ENCODE data around the gene CAMK2B.

Gene CAMK2B

DNA sequence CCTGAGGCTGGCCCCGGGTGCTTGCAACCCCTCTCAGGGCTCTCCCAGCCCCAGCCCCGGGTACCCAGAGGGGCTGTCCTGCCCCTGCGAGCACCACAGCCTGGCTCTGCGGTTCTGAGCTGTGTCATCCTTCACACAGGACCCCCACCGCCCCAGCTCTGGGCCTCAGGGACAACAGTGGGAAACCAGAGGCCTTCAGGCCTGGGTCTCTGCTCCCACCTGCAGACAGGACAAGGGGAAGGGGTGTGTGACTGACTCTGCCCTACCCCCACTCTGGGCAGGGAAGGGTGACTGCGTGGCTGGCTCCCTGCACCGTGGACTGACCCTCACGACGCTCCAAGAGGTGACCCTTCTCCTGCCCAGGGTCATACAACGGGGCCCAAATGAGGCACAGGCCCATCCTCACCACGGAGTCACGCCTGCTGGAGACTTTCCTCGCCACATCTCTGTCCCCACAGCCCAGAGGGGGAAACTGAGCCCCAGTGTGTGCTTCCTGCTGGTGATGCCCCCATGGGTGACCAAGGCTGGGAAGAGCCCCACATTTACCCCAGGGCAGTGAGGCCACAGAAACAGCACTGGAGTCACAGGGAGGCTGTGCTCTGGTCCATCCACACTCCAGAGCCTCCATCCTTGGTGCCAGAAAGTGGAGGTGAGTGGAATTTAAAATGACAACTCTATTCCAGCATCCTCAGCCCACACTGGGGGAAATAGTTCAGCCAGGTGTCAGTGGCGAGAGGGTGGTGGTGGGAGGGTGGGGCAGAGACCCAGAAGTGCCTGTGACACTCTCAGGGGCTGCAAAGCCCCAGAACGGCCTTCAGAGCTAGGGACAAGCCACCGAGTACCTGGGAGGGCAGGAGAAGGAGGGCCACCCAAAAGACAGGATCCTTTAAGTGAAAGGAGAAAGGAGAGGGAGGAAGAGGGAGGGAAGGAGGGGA, 13.6 kb downstream of the CAMK2B start:
- no peak overlapping the region for H2AFZ ChIP-seq (ENCODE audit: low read depth, low read length)
- H3K27me3 ChIP-seq (ENCODE audit: insufficient read depth, low read length): peaks cover 37% of the 10 kb centered on the region
- peaks cover 2% of the 10 kb centered on the region for H3K9me3 ChIP-seq (ENCODE audit: low read length)
- no peaks in the 10 kb centered on the region for H3K4me1 ChIP-seq (ENCODE audit: insufficient read depth, low read length)
- H3K36me3 ChIP-seq (ENCODE audit: insufficient read depth, low read length): no peaks in the 10 kb centered on the region
- H3K4me3 ChIP-seq (ENCODE audit: low read length): no peak overlapping the region

DNA sequence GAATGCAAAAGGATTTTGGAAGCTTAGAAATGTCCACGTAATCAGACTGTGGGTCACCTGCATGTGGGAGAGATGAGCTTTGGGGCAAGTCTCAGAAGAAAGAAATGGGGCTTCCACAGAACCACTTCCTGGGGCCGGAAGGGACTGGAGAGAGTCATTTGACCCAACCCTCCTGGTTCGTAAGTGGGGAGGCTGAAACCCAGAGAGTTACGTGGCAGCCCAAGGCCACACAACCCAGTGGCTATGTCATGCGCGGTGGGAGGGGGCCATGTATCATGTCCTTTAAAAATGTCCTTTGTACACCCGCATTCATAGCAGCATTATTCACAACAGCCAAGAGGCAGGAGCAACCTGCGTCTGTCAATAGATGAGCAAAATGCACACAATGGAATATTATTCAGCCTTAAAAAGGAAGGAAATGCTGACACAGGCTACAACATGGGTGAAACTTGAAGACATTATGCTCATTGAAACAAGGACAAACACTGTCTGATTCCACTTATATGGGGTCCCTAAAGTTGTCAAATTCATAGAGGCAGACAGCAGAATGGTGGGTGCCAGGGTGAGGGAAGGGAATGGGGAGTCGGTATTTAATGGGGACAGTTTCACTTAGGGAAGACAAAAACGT, 15.1 kb downstream of the CAMK2B start:
- Histone ChIP-seq H3K36me3 (ENCODE audit: insufficient read depth, low read length) (no peaks in the 10 kb centered on the region), H3K4me3 (ENCODE audit: low read length) (no peak overlapping the region), H2AFZ (ENCODE audit: low read depth, low read length) (no peak overlapping the region), H3K4me1 (ENCODE audit: insufficient read depth, low read length) (no peaks in the 10 kb centered on the region), H3K27me3 (ENCODE audit: insufficient read depth, low read length) (peaks cover 37% of the 10 kb centered on the region), H3K9me3 (ENCODE audit: low read length) (peaks cover 2% of the 10 kb centered on the region)

DNA sequence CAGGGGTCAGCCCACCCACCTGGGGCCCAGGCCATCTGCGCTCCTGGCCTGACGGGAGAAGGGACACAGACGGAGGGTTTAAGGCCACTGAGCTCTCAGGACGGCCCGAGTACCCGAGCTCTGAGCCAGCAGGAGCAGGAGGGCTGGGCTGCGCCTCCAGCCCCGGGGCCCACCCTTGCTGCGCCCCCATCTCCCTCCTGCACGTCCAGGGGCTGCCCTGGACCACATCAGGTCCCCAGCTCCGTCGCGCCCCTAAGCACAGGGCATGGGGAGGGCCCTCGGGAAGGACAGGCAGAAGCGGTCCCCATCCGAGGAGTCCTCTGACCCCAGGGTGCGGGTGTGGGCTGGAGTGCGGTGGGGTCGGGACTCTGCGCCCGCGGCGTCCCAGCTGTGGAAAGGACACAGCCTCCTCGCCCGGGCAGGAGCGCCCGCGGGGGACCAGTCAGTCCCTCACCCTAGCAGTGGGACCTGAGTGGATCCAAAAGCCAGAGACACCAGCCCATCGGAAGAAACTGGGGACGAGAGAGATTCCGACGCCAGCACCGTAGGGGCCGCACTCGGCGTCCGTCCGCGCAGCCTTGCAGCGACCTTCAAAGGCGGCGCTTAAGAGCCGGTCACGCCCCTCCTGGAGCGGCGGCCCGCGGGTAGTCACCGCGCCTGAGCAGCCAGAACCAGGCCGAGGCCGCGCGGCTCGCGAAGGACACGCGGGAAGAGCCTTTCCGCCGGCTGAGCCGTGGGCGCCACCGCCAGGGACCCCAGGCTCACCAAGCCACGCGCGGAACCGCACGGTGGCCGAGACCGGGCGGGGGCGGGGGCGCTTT, 15.9 kb downstream of the CAMK2B start:
- H3K4me3 ChIP-seq (ENCODE audit: low read length): no peak overlapping the region
- no peak overlapping the region for H2AFZ ChIP-seq (ENCODE audit: low read depth, low read length)
- no peaks in the 10 kb centered on the region for H3K4me1 ChIP-seq (ENCODE audit: insufficient read depth, low read length)
- H3K36me3 ChIP-seq (ENCODE audit: insufficient read depth, low read length): no peaks in the 10 kb centered on the region
- H3K27me3 ChIP-seq (ENCODE audit: insufficient read depth, low read length): peaks cover 33% of the 10 kb centered on the region
- peaks cover 2% of the 10 kb centered on the region for H3K9me3 ChIP-seq (ENCODE audit: low read length)

DNA sequence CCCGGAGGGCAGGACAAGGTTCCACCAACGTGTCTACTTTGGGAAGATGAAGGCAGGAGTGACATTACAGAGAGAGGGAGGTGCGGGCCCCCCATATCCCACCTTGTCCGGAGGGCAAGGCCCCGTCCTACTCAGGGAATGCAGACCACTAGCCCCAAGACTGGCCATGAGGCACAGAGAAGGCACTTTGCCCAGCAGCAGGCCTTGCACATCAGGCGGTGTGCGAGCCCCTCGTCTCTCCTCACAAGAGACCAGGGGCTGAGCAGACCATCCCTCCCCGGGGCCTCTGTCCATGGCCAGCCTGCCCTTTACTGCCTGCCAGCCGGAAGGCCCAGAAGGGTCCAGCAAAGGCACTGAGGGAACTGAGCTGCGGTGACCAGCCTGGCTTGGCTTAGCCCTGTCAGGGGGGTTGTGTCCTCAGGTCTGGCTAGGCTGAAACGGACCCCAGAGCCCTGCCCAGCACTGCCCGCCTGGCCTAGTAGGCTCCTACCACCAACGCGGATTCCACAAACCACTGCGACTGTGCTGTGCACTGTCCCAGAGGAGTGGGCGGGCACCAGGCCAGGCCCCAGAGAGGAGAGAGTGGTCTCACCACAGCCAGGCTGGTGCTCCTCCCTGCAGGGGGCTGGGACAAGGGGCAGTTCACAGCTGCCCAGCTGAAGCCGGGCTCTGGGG, 16.7 kb downstream of the CAMK2B start:
- peaks cover 32% of the 10 kb centered on the region for H3K27me3 ChIP-seq (ENCODE audit: insufficient read depth, low read length)
- no peaks in the 10 kb centered on the region for H3K4me1 ChIP-seq (ENCODE audit: insufficient read depth, low read length)
- peaks cover 2% of the 10 kb centered on the region for H3K9me3 ChIP-seq (ENCODE audit: low read length)
- H3K36me3 ChIP-seq (ENCODE audit: insufficient read depth, low read length): no peaks in the 10 kb centered on the region
- H3K4me3 ChIP-seq (ENCODE audit: low read length): no peak overlapping the region
- no peak overlapping the region for H2AFZ ChIP-seq (ENCODE audit: low read depth, low read length)

DNA sequence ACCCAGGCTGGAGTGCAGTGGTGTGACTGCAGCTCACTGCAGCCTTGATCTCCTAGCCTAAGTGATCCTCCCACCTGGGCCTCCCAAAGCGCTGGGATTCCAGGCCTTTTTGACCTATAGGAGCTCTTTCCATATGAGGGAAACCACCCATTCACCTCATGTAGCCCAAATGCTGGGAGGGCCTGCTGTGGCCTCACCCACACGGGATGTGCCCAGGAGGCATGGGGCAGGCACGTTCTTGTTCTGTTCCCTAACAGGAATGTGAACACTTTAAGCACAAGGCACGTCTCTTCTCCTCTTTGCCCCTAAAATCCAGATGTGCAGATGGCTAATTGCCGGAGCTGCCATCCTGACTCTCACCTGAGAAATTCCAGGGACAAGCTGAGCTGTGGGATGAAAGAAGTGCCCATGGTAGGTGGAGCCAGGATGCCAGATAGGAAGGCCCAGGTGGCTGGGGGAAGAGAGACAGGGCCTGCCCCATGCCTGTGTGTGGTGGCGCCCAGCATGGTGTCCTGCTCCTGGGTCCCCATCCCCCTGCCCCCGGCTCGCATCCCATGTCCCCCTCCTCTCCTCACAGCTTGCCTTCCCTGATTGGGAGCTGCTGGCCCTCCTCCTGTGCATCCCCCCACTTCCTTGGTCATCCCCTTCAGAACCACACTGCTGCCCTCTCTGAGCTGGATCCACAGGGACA, 17.3 kb downstream of the CAMK2B start:
- Histone ChIP-seq H3K4me3 (ENCODE audit: low read length) (no peak overlapping the region), H3K4me1 (ENCODE audit: insufficient read depth, low read length) (no peaks in the 10 kb centered on the region), H2AFZ (ENCODE audit: low read depth, low read length) (no peak overlapping the region), H3K9me3 (ENCODE audit: low read length) (peaks cover 2% of the 10 kb centered on the region), H3K27me3 (ENCODE audit: insufficient read depth, low read length) (peaks cover 25% of the 10 kb centered on the region), H3K36me3 (ENCODE audit: insufficient read depth, low read length) (no peaks in the 10 kb centered on the region)

DNA sequence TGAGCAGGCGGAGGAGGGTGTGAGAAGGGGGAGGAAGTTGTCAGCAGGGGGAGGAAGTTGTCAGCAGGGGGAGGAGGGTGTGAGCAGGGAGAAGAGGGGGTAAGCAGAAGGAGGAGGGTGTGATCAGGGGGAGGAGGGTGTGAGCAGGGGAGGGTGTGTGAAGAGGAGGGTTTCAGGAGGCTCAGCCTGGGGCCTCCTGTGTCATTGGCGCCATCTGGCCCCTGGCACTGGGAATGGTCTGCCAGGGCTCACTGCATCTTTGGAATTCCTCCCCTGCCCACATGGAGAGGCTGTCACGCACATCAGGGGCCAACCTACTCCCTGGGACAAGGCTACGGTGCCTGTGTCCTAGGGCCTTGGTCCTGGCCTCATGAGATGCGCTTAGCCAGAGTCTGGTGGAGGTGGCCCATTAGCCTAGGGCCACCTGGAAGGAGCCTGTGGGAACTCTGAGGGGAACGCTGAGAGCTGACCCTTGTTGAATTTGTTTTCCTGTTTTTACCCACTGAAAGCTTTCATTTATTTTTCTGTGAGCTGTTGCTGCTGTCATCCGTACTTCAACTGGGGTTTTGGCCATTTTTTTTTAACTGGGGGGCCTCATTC, 18.0 kb downstream of the CAMK2B start:
- no peaks in the 10 kb centered on the region for H3K36me3 ChIP-seq (ENCODE audit: insufficient read depth, low read length)
- H3K4me3 ChIP-seq (ENCODE audit: low read length): no peak overlapping the region
- no peak overlapping the region for H2AFZ ChIP-seq (ENCODE audit: low read depth, low read length)
- peaks cover 23% of the 10 kb centered on the region for H3K27me3 ChIP-seq (ENCODE audit: insufficient read depth, low read length)
- peaks cover 2% of the 10 kb centered on the region for H3K9me3 ChIP-seq (ENCODE audit: low read length)
- no peaks in the 10 kb centered on the region for H3K4me1 ChIP-seq (ENCODE audit: insufficient read depth, low read length)

DNA sequence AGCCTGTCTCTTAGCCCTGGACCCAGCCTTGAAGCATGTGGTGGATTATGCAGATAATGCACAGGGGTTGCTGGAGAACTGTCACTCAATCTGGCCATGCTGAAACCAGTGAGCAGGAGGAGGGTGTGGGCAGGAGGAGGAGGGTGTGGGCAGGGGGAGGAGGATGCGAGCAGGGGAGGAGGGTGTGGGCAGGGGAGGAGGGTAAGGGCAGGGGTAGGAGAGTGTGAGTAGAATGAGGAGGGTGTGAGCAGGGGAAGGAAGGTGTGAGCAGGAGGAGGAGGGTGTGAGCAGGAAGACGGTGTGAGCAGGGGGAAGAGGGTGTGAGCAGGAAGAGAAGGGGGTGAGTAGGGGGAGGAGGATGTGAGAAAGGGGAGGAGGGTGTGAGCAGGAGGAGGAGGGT, 18.8 kb downstream of the CAMK2B start:
- Histone ChIP-seq H3K27me3 (ENCODE audit: insufficient read depth, low read length) (peaks cover 20% of the 10 kb centered on the region), H3K36me3 (ENCODE audit: insufficient read depth, low read length) (no peaks in the 10 kb centered on the region), H3K4me3 (ENCODE audit: low read length) (no peak overlapping the region), H2AFZ (ENCODE audit: low read depth, low read length) (no peak overlapping the region), H3K9me3 (ENCODE audit: low read length) (peaks cover 2% of the 10 kb centered on the region), H3K4me1 (ENCODE audit: insufficient read depth, low read length) (no peaks in the 10 kb centered on the region)

DNA sequence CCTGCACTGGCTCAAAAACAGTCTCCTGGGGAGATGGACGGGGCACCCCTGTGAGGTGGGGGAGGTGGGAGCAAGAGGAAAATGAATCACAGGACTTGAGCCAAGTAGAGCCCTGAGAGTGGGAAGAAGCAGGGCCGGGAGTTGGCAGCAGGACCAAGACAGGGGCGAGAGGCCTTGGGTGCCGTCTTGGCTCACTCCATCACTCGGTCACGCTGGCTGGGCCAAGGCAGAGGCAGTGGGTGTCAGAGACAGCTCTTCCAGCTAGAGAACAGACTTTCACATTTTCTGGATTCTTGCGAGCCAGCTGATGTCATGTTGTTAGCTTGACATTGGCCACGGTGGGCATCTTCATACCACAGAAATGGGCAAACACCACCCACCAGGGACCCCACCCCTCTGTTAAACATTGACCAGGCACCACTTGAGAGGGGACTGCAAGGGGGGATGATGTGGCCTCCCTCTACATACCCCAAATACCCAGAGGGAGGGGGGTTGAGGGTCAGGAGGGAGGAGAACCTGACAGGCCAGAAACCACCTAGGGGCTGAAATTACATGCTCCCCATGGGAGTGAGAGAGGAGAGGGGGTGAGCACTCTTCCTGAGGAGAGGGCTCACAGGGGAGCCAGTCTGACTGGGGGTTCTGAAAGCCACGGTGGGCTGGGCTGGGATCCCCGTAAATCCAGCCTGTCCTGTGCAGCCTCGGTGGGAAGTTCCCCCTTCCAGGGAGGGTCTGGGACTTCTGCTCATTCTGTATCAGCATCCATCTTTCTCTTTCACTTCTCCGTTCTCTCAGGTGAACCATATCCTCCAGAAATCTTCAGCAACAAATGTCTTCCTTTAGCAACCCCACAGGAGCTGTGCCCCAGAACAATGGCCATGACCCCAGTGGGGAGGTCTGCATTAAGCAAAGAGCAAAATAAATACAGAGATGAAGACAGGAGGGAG, 19.6 kb downstream of the CAMK2B start:
- no peak overlapping the region for H3K4me3 ChIP-seq (ENCODE audit: low read length)
- H3K4me1 ChIP-seq (ENCODE audit: insufficient read depth, low read length): no peaks in the 10 kb centered on the region
- H2AFZ ChIP-seq (ENCODE audit: low read depth, low read length): no peak overlapping the region
- peaks cover 20% of the 10 kb centered on the region for H3K27me3 ChIP-seq (ENCODE audit: insufficient read depth, low read length)
- H3K9me3 ChIP-seq (ENCODE audit: low read length): peaks cover 2% of the 10 kb centered on the region
- no peaks in the 10 kb centered on the region for H3K36me3 ChIP-seq (ENCODE audit: insufficient read depth, low read length)

DNA sequence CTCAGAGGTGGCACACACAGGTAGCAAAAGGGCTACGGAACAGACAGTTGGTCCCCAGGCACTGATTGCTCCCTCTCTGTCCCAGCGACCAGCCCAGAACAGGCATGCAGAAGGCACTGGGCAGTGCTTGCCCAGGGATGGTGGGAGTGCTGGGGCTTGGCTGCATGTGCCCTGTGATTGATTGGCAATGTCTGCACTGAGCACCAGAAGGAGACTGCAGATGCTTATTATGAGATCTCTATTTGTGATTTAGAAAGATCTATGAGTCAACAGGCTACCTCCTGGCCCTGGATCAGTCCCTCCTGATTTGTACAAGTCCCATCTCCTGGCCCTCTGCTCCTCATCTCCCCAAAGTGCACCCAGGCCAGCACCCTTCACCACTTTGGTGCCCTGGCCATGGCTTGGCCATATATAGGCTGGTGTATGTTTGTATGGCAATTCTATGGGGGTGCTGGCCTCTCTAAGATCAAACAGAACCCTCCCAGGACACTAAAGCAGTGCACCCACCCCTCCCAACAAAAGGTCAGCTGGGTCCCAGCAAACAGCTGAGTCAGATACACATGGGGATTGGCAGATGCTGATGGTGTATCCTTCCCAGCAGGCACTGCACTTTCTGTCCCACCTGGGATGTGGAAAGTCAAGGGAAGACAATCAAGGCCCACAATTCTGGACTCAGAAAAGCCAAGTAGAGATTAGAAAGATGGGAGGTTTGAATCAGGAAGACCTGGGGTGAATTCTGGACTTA, 30.9 kb downstream of the CAMK2B start:
- peaks cover 32% of the 10 kb centered on the region for H3K27me3 ChIP-seq (ENCODE audit: insufficient read depth, low read length)

DNA sequence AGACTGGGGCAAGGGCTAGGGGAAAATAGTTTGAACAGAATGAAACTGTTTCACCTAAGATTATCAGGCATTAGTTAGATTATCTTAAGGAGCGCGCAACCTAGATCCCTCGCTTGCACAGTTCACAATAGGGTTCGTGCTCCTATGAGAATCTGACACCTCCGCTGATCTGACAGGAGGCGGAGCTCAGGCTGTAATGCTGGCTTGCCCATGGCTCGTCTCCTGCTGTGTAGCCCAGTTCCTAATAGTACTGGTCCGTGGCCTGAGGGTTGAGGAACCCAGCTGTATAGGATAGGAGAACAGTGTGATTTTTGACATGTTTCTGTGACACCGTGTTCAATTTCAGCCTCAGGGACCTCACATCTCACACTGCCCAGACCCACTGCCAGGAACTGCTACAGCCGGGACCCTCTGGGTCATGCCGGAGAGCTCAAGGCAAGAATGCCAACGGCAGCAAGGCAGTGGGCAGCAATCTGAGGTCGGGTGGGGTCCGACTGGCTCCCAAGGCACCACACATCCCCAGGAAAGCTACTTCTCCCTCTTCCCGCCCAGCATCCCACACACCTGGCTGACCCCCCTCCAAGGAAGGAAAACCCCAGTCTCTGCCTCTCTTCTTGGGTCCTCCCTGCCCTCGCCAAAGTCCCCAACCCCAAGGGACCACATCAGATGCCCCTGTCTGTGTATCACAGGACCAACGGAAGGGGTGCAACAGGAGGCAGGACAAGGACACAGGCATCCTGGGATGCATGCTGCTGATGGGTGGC, 31.7 kb downstream of the CAMK2B start:
- Histone ChIP-seq H3K9me3 (ENCODE audit: low read length) (no peaks in the 10 kb centered on the region), H3K4me1 (ENCODE audit: insufficient read depth, low read length) (no peaks in the 10 kb centered on the region), H3K4me3 (ENCODE audit: low read length) (no peak overlapping the region), H3K27me3 (ENCODE audit: insufficient read depth, low read length) (peaks cover 32% of the 10 kb centered on the region), H3K36me3 (ENCODE audit: insufficient read depth, low read length) (no peaks in the 10 kb centered on the region), H2AFZ (ENCODE audit: low read depth, low read length) (no peak overlapping the region)

More for the DNA sequence above, 30.9 kb downstream of the CAMK2B start:
- no peaks in the 10 kb centered on the region for H3K4me1 ChIP-seq (ENCODE audit: insufficient read depth, low read length)
- H2AFZ ChIP-seq (ENCODE audit: low read depth, low read length): no peak overlapping the region
- H3K4me3 ChIP-seq (ENCODE audit: low read length): no peak overlapping the region
- H3K9me3 ChIP-seq (ENCODE audit: low read length): no peaks in the 10 kb centered on the region
- no peaks in the 10 kb centered on the region for H3K36me3 ChIP-seq (ENCODE audit: insufficient read depth, low read length)
